Measurements from ENCODE around the gene ITIH1.

GRCh38 chr3:52809149-52809548, 31.8 kb downstream of the ITIH1 start:
- TF ChIP-seq POLR2A (IDR thresholded peaks at IDR 0.05) = no peak
- TF ChIP-seq CTCF (IDR thresholded peaks at IDR 0.05) = peak in 1 of 4 donors; percentile 5

Measured in right lobe of liver (tissue), 4 donors.